Keratinocyte (primary cell): ENCODE data around the gene NFYC.

Experiments
- EZH2 ChIP-seq: IDR thresholded peaks from one replicate; pipeline ENCODE4 v1.6.1; 2012; ENCODE audit warnings: inconsistent platforms, mild to moderate bottlenecking, low read length, moderate library complexity
- TF ChIP-seq, protein P1 (sequence below), 3 experiments: IDR thresholded peaks in 1 of 3; conservative IDR thresholded peaks in 1 of 3; optimal IDR thresholded peaks in 1 of 3; 2 replicates in 2 of 3; 3 replicates in 1 of 3; pipeline versions ENCODE3 to v1.5.1; 2011; ENCODE audit warnings: low read length in 3 of 3, mild to moderate bottlenecking in 3 of 3, moderate library complexity in 2 of 3, control low read depth in 1 of 3, inconsistent platforms in 1 of 3; ENCODE audit not compliant: insufficient read depth in 2 of 3; ENCODE audit errors: extremely low read depth in 1 of 3

DNA sequence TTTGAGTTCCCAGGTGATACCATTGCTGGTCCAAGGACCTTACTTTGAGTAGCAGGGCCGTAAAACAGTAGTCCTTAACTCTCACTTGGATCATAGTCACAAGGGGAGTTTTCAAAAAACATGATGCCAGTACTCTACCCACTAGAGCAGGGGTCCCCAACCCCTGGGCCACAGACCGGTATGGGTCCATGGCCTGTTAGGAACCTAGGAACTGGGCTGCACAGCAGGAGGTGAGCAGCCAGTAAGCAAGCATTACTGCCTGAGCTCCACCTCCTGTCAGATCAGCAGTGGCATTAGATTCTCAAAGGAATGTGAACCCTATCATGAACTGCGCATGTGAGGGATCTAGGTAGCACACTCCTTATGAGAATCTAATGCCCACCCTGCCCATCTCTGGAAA, 52.4 kb downstream of the NFYC start:
- TF ChIP-seq, protein P1, sequence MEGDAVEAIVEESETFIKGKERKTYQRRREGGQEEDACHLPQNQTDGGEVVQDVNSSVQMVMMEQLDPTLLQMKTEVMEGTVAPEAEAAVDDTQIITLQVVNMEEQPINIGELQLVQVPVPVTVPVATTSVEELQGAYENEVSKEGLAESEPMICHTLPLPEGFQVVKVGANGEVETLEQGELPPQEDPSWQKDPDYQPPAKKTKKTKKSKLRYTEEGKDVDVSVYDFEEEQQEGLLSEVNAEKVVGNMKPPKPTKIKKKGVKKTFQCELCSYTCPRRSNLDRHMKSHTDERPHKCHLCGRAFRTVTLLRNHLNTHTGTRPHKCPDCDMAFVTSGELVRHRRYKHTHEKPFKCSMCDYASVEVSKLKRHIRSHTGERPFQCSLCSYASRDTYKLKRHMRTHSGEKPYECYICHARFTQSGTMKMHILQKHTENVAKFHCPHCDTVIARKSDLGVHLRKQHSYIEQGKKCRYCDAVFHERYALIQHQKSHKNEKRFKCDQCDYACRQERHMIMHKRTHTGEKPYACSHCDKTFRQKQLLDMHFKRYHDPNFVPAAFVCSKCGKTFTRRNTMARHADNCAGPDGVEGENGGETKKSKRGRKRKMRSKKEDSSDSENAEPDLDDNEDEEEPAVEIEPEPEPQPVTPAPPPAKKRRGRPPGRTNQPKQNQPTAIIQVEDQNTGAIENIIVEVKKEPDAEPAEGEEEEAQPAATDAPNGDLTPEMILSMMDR (optimal IDR thresholded peaks at IDR 0.05 in 1 of 3, IDR thresholded peaks at IDR 0.05 in 1 of 3, conservative IDR thresholded peaks at IDR 0.05 in 1 of 3; ENCODE audit: extremely low read depth in 1 of 3, insufficient read depth in 2 of 3, low read length in 3 of 3) = no peak
- TF ChIP-seq EZH2 = no peak
